MG63 (cell line): ENCODE data around the gene GALNS. TPM values are rescaled to one million over a fixed set of nuclear protein-coding genes. Genes with fewer than 3 reads are reported as not detected.

Source experiments
- DNase-seq: peaks from one replicate; pipeline ENCODE4 v3.0.0-alpha.2; 2020
- H3K27me3 ChIP-seq: fragments of 250-450 bp; sonication (Bioruptor Pico); 2 replicates; pipeline ENCODE4 v1.5.1; 2020; ENCODE audit warnings: mild to moderate bottlenecking, moderate library complexity
- H3K36me3 ChIP-seq: fragments of 250-450 bp; sonication (Bioruptor Pico); 2 replicates; pipeline ENCODE4 v1.5.1; 2020; ENCODE audit warnings: mild to moderate bottlenecking, moderate library complexity
- H3K4me3 ChIP-seq: fragments of 250-450 bp; sonication (Bioruptor Pico); 2 replicates; pipeline ENCODE4 v1.5.1; 2020; ENCODE audit warnings: mild to moderate bottlenecking, moderate library complexity
- H3K9me3 ChIP-seq: fragments of 250-450 bp; sonication (Bioruptor Pico); 2 replicates; pipeline ENCODE4 v1.5.1; 2020; ENCODE audit warnings: mild to moderate bottlenecking, moderate library complexity
- total RNA-seq: library from RNA; depleted of rRNA; stranded (reverse); fragments of >200 nt; shearing (Covaris generic); gene quantifications from 2 replicates; pipeline ENCODE4 v1.2.3, GENCODE V29; 2014; ENCODE audit warnings: low replicate concordance

Gene GALNS
- total RNA-seq, 1 experiment from 2014 or later = 11.3 TPM

DNA sequence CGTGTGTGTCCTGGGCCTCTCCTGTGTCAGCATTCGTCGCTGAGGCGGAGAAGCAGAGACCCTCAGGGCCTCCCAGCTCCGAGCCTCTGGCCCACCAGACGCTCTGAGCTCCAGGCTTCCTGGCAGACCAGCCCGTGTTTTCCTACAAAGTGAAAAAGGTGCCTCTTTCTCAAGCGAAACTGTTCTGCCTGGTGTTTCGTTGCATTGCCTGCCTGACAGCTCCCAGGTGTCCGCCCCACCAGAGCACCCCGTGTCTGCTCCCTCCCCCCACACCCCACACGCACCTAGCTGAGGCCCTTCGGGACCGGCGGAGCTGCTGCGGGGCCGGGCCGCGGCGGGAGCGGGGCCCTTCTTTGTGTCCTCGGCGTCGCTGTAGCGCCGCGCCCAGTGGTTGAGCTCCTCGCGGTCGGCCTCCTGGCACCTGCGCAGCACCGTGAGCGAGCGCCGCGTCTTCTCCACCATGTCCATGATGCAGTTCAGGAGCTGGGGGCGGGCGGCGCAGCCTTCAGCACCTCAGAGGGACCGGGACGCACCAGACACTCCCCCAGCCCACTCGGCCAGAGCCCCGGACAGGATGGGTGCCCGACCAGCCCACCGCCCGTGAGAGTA, 24.4 kb upstream of the GALNS start:
- Histone ChIP-seq H3K9me3 (no peaks in the 10 kb centered on the region), H3K27me3 (no peaks in the 10 kb centered on the region), H3K4me3 (no peak overlapping the region), H3K36me3 (no peaks in the 10 kb centered on the region)
- no peak for DNase-seq

DNA sequence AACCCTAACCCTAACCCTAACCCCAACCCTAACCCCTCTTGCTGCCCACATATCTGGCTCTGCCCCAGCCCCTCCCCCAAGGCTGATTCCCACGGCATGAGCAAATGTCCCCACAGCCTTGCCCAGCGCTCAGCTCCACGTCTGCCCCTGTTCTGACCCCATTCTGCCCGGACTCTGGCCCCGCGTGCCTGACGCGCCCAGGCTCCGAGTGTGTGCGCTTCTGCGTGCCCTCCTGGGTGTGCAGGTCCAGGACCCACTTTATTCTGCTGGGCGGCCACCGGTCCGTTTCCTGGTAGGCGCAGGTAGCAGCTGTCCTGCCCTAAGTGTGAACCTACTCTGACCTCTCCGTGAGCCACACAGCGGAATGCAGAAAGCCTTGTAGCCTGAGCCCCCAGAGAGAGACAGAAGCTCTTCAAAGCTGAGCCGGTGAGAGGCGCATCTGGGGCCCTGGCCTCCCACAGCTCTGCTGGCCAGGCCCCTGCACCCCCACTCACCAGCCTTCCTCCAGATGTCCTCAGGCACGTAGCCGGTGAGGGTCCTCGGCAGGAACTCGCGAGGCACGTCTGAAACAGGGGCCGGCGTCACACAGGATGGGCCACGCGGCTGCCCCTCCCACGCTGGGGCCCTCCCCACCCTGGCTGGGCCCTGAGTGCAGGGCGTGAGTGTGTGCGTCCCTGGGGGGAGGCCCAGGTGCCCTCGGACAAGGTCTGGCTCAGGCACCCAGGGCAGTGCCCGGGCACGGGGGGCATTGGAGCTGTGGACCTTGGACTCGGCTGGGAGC, 23.7 kb upstream of the GALNS start:
- H3K9me3 ChIP-seq = no peaks in the 10 kb centered on the region
- H3K36me3 ChIP-seq = no peaks in the 10 kb centered on the region
- DNase-seq = no peak
- H3K27me3 ChIP-seq = no peaks in the 10 kb centered on the region
- no peak overlapping the region for H3K4me3 ChIP-seq

DNA sequence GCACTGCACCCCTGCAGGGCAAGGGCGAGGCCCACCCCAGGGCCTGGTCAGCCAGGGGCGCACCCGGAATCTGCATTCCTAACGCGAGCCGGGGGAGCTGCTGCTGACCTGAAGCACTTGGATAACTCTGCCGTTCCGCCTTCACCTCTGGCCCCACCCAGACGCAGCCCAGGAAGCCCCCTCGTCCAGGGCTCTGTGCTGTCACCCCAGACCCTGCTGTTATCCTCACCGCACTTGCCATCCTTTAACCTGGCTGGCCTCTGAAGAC, 23.0 kb upstream of the GALNS start:
- DNase-seq = no peak
- no peak overlapping the region for H3K4me3 ChIP-seq
- no peaks in the 10 kb centered on the region for H3K36me3 ChIP-seq
- H3K27me3 ChIP-seq = no peaks in the 10 kb centered on the region
- no peaks in the 10 kb centered on the region for H3K9me3 ChIP-seq

DNA sequence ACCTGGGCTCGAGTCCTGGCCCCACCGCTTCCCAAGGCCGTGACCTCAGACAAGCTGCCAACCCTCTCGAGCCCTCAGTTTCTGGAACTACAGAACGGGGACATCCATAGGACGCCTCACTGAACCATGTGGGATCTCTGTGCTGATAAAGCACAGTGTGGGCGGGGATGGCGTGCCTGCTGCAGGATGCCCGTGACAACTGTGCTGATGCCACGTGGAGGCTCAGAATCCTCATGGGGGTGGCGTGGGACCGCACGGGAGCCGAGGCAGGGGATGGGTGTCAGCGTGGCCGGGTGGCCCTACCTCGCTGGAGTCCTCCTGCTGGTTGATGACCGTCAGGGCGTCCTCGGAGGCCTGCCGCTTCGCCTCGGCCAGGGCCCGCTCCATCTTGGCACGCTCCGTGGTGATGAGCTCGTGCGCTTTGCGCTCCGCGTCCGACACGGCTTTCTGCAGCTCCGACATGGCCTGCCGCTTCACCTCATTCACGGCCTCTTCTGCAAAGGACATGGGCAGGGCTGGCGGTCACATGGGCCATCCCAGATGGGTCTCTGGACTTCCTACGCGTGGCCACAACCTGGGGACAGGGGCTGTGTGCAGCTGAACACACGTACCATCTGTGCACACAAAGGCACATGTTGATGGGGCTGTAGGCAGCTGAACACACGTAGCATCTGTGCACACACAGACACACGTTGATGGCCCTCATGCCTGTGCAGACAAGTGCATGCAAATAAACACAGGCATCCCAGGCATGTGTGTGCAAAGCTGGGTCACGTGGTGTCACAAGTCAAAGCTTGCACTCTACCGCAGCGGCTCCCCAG, 22.4 kb upstream of the GALNS start:
- DNase-seq = no peak
- Histone ChIP-seq H3K4me3 (no peak overlapping the region), H3K27me3 (no peaks in the 10 kb centered on the region), H3K9me3 (no peaks in the 10 kb centered on the region), H3K36me3 (no peaks in the 10 kb centered on the region)

DNA sequence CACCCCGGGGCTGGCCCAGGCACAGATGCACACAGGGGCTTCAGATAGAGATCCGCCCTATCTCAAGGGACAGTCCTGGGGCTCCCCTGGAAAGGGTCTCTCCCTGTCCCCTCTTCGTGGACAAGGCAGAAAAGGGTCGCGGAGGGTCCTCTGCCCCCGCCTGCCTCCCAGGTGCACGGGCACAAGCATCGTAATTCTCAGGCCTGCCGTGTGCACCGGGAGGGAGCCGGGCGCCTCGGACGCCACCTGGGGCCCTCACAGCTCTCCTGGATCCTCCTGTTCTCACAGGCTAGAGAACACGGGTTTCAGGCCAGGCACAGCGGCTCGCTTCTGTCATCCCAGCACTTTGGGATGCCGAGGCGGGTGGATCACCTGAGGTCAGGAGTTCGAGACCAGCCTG, 21.6 kb upstream of the GALNS start:
- H3K9me3 ChIP-seq = no peaks in the 10 kb centered on the region
- DNase-seq = no peak
- no peak overlapping the region for H3K4me3 ChIP-seq
- H3K36me3 ChIP-seq = no peaks in the 10 kb centered on the region
- H3K27me3 ChIP-seq = no peaks in the 10 kb centered on the region

DNA sequence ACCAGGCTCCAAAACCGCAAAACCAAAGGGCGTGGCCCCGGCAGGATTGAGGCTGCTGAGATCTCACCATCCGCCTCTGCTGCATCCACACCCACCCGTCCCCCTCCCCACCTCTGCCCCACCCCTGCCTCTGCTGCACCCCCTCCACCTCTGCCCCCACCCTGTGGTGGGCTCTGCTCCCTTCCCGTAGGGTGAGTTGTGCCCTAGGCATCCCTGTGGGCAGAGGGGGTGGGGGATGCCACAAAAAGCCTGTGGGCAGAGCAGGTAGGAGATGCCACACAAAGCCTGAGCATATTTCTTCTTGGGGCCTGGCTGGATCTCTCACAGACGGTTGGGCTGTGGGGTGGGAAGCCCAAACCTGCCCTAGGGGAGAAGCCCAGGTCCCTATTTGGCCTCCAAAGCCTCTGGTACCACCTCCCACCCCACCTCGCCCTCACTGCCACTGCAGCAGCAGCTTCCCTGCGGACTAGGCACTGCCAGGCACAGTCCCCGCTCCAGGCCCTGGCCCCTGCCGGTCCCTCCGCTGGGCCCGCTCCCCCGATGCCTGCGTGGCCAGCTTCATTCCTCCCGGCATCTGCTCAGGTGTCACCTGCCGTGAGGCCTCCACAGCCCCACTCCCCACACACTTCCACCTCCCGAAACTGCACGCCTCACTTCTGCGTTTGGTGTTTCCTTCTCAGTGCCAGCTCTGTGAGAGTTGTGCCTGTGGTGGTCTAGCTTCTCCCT, 21.0 kb upstream of the GALNS start:
- Histone ChIP-seq H3K9me3 (no peaks in the 10 kb centered on the region), H3K27me3 (no peaks in the 10 kb centered on the region), H3K4me3 (no peak overlapping the region), H3K36me3 (no peaks in the 10 kb centered on the region)
- DNase-seq = no peak

DNA sequence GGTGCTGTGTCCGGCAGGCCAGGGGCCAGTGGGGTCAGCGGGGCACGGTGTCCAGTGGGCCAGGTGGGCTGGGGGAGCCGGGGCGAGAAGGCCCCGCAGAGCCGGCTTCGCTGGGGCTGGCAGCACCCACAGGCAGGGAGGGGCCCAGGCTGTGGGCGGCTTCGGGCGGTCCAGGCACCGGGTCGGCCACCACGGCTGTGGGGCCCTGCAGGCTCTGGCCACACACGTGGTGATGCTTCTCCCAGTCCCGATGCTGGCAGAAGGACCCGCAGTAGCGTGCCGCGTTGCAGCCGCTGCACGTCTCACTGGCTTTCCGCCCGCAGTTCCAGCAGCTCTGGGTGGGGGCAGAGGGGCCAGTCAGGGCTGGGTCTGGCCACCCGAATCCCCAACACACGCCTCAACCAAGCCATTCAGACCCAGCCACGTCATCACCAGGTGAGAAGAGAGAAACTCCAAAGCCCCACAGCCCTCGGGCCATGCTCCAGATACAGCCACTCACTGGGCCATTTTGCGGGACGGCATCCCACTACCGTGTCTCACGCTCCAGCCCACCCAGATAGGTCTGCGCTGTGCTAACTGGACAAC, 20.3 kb upstream of the GALNS start:
- no peaks in the 10 kb centered on the region for H3K9me3 ChIP-seq
- H3K27me3 ChIP-seq = no peaks in the 10 kb centered on the region
- no peak overlapping the region for H3K4me3 ChIP-seq
- no peaks in the 10 kb centered on the region for H3K36me3 ChIP-seq
- DNase-seq = no peak

DNA sequence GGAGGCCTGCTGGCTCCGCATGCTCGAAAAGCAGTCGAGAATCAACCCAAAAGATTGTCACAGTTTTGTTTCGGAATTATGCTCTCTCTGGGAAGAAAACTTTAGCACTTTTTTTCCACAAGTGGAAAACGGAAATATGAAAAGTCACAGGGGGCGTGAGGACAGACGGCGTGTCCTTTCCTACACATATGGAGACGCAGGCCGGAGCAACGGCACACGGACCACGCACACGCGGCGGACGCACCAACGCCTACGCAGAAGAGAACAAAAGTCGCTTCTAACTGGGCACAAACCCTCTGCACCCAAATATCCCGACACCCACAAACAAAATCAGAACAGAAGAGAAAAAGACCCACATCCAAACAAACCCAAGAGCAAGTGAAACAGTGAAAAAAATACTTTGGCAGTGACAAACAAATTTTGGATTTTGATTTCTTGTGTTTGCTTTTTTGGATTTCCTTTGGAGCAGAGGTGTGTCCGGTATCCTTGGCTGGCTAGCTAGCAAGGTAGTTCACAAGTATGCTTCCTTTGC, 19.0 kb upstream of the GALNS start:
- Histone ChIP-seq H3K4me3 (no peak overlapping the region), H3K27me3 (no peaks in the 10 kb centered on the region), H3K36me3 (no peaks in the 10 kb centered on the region), H3K9me3 (no peaks in the 10 kb centered on the region)
- no peak for DNase-seq

DNA sequence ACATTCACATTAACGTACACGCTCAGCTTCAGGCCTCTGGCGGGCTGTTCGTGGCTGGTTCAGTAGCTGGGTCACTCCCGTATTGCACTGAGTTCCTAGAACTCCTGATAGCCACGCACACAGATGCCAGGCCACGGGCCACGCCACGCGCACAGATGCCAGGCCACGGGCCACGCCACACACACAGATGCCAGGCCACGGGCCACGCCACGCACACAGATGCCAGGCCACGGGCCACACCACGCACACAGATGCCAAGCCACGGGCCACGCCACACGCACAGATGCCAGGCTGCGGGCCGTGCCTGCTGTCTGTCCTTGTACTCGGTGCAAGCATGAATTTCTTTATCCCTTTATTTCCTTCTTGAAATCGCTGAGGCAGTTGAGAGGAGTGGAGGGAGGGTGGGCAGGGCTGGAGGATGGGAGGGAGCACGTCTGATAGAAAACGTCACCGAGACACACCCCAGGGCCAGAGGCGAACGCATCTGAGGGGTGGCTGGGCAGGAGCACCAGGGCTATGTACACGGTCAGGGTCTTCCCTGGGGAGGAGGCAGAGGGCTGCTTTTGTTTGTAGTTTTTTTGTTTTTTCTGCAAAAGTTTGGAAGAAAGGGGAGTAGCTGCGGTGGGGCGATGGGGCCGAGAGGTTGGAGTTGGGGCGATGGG, 18.3 kb upstream of the GALNS start:
- no peak overlapping the region for H3K4me3 ChIP-seq
- DNase-seq = no peak
- no peaks in the 10 kb centered on the region for H3K36me3 ChIP-seq
- H3K27me3 ChIP-seq = no peaks in the 10 kb centered on the region
- H3K9me3 ChIP-seq = no peaks in the 10 kb centered on the region

DNA sequence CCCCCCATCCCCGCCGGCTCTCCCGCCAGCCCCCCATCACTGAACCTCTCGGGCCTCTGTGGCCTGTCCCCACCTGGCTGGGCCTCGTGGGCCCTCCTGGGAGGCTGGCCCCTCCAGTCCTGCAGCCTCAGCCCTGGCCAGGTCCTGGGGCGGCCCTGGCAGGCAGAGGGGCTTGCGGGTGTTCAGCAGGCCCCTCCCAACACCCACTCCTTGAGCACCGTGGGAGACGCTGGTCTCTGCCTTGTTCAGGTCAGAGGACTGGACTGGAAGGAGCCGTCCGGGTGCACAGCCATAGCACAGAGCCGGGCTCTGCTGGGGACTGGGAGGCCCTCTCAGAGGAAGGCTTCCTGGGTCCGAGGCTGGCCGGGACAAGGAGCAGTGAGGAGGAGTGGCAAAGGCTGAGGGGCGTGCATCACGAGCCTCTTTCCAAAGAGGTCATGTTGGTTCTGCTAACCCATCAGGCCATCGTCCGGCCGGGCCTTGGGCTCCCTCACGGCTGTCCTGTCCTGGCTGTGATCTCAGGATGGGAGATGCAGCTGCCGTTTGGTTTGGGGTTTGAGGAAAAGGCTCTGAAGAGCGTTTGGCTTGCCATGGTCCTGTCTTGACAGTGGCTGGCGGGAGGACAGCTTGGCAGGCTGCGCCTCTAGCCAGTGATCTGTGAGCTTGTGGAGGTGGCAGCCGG, 16.0 kb upstream of the GALNS start:
- H3K36me3 ChIP-seq = no peaks in the 10 kb centered on the region
- H3K9me3 ChIP-seq = no peaks in the 10 kb centered on the region
- no peaks in the 10 kb centered on the region for H3K27me3 ChIP-seq
- no peak for DNase-seq
- H3K4me3 ChIP-seq = no peak overlapping the region

DNA sequence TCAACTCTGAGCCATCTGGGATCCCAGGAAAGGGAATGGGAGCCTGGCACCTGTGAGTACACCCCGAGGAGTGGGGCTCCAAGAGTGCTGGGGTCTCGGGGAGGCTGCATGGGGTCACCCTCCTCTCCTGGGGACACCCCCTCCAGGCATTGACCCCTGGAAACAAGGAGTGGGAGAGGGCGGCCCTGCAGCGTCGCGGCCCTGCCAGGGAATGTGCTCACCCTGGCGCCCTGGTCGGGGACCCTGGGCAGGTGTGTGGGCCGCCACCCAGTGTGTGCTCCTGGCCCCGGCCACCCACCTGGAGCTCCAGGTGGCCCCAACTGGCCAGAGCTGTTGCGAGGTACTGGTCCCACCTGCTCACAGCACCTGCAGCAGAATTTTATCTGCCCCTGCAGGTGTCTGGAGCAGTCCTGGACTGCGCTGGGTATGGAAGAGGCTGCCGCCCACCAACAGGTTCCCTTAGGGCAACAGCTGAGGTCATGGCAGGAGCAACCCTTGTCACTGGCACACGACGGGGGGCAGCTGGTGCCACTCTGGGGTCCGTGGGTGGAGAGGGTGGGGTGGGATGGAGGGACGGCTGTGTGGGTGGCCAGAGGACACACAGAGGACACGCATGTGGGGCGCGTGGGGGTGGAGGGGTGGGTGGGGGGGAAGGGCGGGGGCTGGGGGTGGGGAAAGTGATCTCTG, 15.1 kb upstream of the GALNS start:
- Histone ChIP-seq H3K27me3 (no peaks in the 10 kb centered on the region), H3K9me3 (no peaks in the 10 kb centered on the region), H3K36me3 (no peaks in the 10 kb centered on the region), H3K4me3 (no peak overlapping the region)
- DNase-seq = no peak

DNA sequence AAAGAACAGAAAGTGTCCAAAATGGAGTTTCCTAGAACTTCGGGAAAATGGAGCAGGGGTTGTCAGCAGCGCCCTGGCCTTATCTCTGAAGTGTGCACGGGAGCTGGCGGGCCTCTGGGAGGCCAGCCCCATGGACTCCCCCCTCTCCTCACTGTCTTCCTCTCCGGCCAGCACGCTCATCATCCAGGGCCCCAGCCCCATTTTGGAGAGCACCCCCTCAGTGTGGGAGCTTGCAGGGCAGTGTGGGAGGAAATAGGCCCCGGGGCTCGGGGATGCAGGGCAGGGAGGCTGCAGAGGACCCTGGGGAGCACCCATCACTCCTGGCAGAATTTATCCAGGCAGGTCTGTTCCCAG, 14.6 kb upstream of the GALNS start:
- no peak overlapping the region for H3K4me3 ChIP-seq
- DNase-seq = no peak
- H3K36me3 ChIP-seq = no peaks in the 10 kb centered on the region
- H3K9me3 ChIP-seq = no peaks in the 10 kb centered on the region
- no peaks in the 10 kb centered on the region for H3K27me3 ChIP-seq

DNA sequence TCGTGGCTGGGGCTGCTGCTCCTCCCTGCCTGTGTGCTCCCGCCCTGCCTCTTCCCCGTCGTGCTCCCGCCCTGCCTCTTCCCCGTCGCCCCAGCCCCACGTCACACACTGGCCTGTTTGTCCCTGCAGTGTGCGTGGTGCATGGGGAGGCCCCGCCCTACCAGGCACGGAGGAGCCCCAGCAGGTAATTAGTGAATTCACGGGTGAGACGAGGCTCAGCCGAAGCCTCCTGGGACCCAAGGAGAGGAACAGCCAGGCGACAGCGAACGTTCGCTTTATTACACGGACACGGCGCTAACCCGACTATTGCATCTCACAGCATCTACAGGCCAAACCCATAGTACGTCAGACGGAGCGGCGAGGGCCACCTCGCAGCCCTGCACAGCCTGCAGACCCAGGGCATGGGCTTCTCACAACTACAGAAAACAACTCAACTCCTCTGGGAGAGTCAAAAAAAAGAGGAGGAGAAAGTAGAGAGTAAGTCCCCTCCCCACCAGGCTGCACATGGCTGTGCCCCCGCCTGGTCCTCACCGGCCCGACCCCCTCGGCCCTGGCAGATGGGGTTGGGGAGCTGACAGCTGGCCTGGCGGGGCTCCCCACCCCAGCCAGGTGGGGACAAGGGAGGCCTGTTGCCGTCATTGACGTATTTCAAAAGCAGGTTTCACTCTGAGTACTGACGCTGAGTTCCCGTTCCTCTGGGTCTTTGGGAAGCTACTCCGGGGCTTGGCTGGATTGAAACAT, 14.0 kb upstream of the GALNS start:
- DNase-seq = no peak
- H3K9me3 ChIP-seq = no peaks in the 10 kb centered on the region
- no peaks in the 10 kb centered on the region for H3K27me3 ChIP-seq
- no peak overlapping the region for H3K4me3 ChIP-seq
- no peaks in the 10 kb centered on the region for H3K36me3 ChIP-seq

DNA sequence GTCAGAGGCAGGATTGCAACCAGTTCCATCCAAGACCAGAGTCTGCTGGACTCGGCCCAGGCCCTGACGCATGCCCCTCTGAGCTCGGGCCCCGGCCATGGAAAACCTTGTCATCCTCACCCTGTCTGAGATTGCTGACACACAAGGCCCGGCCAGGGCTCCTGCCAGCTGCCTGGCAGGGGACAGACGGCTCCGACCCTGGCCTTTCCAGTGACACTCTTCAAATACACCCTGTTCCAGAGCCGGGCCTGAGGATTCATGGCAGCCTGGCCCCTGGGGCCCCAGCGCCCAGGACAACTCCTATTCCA, 12.9 kb upstream of the GALNS start:
- no peak overlapping the region for H3K4me3 ChIP-seq
- H3K36me3 ChIP-seq = no peaks in the 10 kb centered on the region
- no peaks in the 10 kb centered on the region for H3K9me3 ChIP-seq
- DNase-seq = peak; percentile 17
- H3K27me3 ChIP-seq = no peaks in the 10 kb centered on the region
